D721Med (cell line): ENCODE results near the gene ZAP70.

Source experiments
- DNase-seq: peaks from one replicate; pipeline ENCODE4 v3.0.0; 2011; ENCODE audit warnings: low spot score; ENCODE audit not compliant: insufficient read length
- FAIRE-seq: peaks from 2 replicates; lab custom pipeline; 2011; peaks lifted over from hg19 to GRCh38; lab: Jason Lieb, UNC
- TF ChIP-seq, protein P1 (sequence below): IDR thresholded peaks from 2 replicates; pipeline ENCODE4 v1.5.1; 2012; ENCODE audit warnings: mild to moderate bottlenecking, control low read depth; ENCODE audit not compliant: insufficient read depth; ENCODE audit errors: missing control alignments

The ZAP70 gene

DNA sequence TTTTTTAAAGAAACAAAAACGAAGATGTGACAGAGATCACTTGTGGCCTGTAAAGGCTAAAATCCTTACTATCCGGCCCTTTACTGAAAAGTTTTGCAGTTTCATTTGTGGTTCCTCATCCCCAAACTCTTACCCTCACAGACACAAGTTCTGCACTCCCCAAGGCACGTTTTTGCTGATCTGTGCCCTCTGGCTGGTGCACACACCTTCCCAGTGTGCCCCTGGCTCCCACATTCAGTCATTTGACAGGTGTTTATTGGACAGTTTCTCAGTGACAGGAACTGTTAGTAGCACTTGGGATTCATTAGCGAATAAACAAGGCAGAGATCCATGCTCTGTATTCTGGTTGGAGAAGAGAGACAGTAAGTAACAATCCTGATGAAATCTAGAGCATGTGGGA lies 22.8 kb downstream of the ZAP70 start:
- no peak for DNase-seq
- TF ChIP-seq, protein P1, sequence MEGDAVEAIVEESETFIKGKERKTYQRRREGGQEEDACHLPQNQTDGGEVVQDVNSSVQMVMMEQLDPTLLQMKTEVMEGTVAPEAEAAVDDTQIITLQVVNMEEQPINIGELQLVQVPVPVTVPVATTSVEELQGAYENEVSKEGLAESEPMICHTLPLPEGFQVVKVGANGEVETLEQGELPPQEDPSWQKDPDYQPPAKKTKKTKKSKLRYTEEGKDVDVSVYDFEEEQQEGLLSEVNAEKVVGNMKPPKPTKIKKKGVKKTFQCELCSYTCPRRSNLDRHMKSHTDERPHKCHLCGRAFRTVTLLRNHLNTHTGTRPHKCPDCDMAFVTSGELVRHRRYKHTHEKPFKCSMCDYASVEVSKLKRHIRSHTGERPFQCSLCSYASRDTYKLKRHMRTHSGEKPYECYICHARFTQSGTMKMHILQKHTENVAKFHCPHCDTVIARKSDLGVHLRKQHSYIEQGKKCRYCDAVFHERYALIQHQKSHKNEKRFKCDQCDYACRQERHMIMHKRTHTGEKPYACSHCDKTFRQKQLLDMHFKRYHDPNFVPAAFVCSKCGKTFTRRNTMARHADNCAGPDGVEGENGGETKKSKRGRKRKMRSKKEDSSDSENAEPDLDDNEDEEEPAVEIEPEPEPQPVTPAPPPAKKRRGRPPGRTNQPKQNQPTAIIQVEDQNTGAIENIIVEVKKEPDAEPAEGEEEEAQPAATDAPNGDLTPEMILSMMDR, result no peak
- no peak for FAIRE-seq

DNA sequence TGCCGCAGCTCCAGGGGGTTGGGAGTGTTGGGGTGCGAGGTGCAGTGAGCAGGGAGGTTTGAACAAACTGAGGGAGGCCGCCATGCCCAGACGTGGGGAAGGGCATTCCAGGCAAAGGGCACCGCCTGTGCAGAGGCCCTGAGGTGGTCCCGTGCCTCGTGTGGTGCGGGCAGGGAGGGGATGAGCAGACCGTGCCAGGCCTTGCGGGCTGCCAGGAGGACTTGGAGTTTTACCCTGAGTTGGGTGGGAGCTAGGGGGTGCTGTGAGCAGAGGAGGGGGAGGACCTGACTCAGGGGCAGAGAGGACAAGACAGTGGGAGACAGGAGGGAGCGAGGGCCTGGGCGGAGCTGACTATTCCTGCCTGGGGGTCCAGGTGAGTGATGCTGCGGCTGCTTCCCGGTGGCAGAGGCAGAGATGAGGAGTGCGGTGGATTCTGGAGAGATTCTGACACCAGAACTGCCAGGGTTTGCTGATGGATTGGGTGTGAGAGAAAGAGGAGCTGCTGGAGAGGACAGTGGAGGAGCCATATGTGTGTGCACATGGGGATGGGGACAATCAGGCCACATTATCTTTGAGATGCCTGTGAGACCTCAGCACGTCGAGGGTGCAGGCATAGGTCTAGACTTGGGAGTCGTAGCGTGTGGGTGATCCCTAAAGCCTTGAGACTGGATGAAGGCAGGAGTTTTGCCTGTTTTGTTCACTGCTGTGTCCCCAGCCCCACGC lies 23.4 kb downstream of the ZAP70 start:
- TF ChIP-seq, protein P1, result no peak
- no peak for DNase-seq
- FAIRE-seq, result no peak

DNA sequence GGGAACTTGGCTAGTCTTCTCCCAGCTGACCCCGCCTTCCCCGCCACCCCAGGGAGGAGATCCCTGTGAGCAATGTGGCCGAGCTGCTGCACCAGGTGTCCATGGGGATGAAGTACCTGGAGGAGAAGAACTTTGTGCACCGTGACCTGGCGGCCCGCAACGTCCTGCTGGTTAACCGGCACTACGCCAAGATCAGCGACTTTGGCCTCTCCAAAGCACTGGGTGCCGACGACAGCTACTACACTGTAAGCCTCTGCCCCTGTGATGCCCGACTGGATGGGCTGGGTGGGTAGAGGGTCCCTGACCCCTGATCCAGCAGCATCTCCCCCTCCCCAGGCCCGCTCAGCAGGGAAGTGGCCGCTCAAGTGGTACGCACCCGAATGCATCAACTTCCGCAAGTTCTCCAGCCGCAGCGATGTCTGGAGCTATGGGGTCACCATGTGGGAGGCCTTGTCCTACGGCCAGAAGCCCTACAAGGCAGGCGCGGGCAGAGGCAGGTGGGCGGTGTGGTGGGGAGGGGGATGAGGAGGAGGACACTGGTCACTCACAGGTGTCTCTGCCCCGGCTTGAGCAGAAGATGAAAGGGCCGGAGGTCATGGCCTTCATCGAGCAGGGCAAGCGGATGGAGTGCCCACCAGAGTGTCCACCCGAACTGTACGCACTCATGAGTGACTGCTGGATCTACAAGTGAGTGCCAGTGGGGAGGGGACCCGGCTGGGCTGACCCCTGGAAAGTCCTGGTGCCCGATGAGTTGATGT lies 24.2 kb downstream of the ZAP70 start:
- DNase-seq (no peak), FAIRE-seq (no peak)
- TF ChIP-seq, protein P1, result no peak

DNA sequence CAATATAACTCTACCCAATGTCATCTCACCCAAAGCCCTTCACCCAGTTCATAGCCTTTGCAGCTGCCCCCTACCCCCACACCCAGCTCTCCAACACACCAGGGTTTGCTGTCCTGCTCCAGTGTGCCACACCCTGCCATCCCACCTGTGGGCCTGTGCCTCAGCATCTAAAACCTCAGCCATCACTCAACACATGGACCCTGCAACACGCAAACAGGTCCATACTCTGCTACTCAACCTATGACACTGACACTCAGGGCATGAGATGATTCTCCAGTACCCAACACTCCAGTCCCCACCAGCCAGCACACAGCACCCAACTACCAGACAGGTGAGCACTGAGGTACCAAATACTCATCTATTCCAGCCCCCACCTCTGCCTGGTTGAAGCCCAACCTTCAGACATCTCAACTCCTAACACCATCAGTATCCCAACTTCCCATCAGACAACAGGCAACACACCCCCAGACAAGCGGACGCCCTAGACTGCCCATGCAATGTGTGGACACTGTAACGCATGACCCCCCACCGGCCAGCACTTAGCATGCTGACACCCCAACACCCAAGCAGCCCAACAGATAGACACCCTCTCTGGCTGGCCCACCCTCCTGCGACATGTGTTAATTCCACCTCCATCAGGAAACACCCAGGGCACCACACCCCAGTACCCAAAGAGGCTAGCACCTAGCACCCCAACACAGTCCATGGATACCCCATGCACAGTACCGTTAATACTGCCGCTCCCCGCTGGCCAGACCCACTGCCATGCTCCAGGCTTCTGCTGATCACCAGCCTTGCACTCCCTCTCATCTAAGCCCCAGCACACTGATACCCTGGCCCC lies 25.0 kb downstream of the ZAP70 start:
- no peak for DNase-seq
- no peak for FAIRE-seq
- TF ChIP-seq, protein P1, result no peak

DNA sequence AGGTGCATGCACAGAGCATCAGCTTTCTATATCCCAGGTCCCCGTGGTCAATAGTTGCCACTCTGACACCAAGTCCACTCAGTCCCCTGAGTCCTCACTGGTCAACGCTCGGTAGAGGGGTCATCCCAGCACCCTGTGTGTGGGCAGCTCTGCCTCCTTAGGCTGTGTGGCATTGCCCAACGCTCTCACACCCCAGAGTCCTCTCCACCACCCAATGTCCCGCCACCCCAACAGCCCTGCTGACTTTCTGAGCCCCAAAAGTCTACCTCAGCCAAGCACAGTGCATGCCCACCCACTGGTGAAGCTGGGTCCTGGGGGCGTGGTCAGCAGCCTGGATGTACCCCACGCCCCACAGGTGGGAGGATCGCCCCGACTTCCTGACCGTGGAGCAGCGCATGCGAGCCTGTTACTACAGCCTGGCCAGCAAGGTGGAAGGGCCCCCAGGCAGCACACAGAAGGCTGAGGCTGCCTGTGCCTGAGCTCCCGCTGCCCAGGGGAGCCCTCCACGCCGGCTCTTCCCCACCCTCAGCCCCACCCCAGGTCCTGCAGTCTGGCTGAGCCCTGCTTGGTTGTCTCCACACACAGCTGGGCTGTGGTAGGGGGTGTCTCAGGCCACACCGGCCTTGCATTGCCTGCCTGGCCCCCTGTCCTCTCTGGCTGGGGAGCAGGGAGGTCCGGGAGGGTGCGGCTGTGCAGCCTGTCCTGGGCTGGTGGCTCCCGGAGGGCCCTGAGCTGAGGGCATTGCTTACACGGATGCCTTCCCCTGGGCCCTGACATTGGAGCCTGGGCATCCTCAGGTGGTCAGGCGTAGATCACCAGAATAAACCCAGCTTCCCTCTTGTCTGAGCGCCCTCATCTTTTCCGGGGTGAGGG lies 25.9 kb downstream of the ZAP70 start:
- no peak for FAIRE-seq
- TF ChIP-seq, protein P1, result no peak
- no peak for DNase-seq

DNA sequence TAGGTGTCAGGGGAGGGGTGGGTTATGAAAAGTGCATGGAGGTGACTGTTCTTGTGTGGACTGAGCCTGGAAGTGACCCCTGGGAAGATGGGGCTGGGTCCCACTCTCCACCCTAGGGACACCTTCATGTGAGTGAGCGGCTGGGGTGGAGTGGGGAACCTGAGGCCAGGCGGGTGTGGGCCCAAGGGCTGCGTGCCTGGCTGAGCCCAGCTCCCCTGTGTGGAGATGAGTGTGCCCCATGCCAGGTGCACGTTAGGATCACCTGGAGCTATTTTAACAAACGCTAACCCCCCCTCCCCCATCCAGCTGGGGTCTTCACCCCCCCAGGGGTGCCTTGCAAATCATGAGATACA lies 26.5 kb downstream of the ZAP70 start:
- FAIRE-seq (no peak), DNase-seq (no peak)
- TF ChIP-seq, protein P1, result no peak
